NCI-H128 (cell line): ENCODE data around the gene SLC6A20.

Experiments
- DNase-seq: peaks from one replicate; lab custom pipeline; 2025; ENCODE audit not compliant: unreplicated experiment; lab: John Stamatoyannopoulos, UW

Gene SLC6A20

GRCh38 chr3:45795882-45796765 lies at the start of gene SLC6A20:
TSS of gene SLC6A20 (minus strand) at chr3:45796536. CDS start at chr3:45796419, 117 bp downstream.
- no peak for DNase-seq

GRCh38 chr3:45844616-45845015 lies 48.3 kb upstream of the SLC6A20 start:
- no peak for DNase-seq

- no peak for DNase-seq
Observed at GRCh38 chr3:45842851-45843625, 46.7 kb upstream of the SLC6A20 start.

GRCh38 chr3:45841757-45842491 lies 45.6 kb upstream of the SLC6A20 start, which contains the start of gene LZTFL1:
TSS of gene LZTFL1 (minus strand) at chr3:45842119. CDS start at chr3:45841991, 128 bp downstream.
- peak; percentile 77 for DNase-seq

- no peak for DNase-seq
Observed at GRCh38 chr3:45841420-45841756, 45.1 kb upstream of the SLC6A20 start.

- no peak for DNase-seq
Observed at GRCh38 chr3:45838466-45838865, 42.1 kb upstream of the SLC6A20 start.

- no peak for DNase-seq
Observed at GRCh38 chr3:45832699-45833098, 36.4 kb upstream of the SLC6A20 start.

- DNase-seq, result no peak
Observed at GRCh38 chr3:45830121-45830520, 33.8 kb upstream of the SLC6A20 start.

- DNase-seq, result no peak
Observed at GRCh38 chr3:45826908-45827307, 30.6 kb upstream of the SLC6A20 start.

- DNase-seq, result no peak
Observed at GRCh38 chr3:45826321-45826720, 30.0 kb upstream of the SLC6A20 start.

GRCh38 chr3:45821127-45821526 lies 24.8 kb upstream of the SLC6A20 start:
- DNase-seq, result no peak

GRCh38 chr3:45819543-45819942 lies 23.2 kb upstream of the SLC6A20 start:
- no peak for DNase-seq

GRCh38 chr3:45817831-45818522 lies 21.6 kb upstream of the SLC6A20 start:
- no peak for DNase-seq

- no peak for DNase-seq
Observed at GRCh38 chr3:45816544-45816943, 20.2 kb upstream of the SLC6A20 start.

- no peak for DNase-seq
Observed at GRCh38 chr3:45814322-45814721, 18.0 kb upstream of the SLC6A20 start.

- DNase-seq, result peak; percentile 38
Observed at GRCh38 chr3:45807681-45808540, 11.6 kb upstream of the SLC6A20 start.

GRCh38 chr3:45807133-45807532 lies 10.8 kb upstream of the SLC6A20 start:
- DNase-seq, result no peak

- no peak for DNase-seq
Observed at GRCh38 chr3:45806072-45806471, 9.7 kb upstream of the SLC6A20 start.

- DNase-seq, result no peak
Observed at GRCh38 chr3:45803252-45803935, 7.1 kb upstream of the SLC6A20 start.
